B cell (primary cell): ENCODE data around the gene DCAF7. TPM values are rescaled to one million over a fixed set of nuclear protein-coding genes. Genes with fewer than 3 reads are reported as not detected.

Experiments used
- ATAC-seq: fragments of 200-7000 bp; cut with Tn5 transposase; one replicate; pipeline ENCODE4 v1.10.0; 2021; ENCODE audit warnings: low read depth, mild to moderate bottlenecking, moderate number of reproducible peaks, moderate library complexity
- CTCF ChIA-PET: fragments of 350-600 bp; sonication (Branson Sonifier 250); formaldehyde crosslinking; loops from one replicate; lab custom pipeline; 2021; ENCODE audit warnings: antibody characterized with exemption, inconsistent platforms; lab: Charles Lee
- POLR2A ChIA-PET: fragments of 350-600 bp; sonication (Branson Sonifier 250); formaldehyde crosslinking; loops from one replicate; lab custom pipeline; 2021; ENCODE audit warnings: antibody characterized with exemption; lab: Charles Lee
- DNase-seq: peaks from one replicate; pipeline ENCODE4 v3.0.0; 2013
- H2AFZ ChIP-seq: 2 replicates; pipeline ENCODE4 v1.6.1; 2012; ENCODE audit warnings: mild to moderate bottlenecking, low read depth, low read length; ENCODE audit not compliant: insufficient read depth, poor library complexity, severe bottlenecking
- H3K27ac ChIP-seq, 2 donors: 1 replicate in 1 of 2; 2 replicates in 1 of 2; pipeline ENCODE4 v1.5.1; 2012 to 2013; ENCODE audit warnings: low read length in 2 of 2, mild to moderate bottlenecking in 2 of 2, moderate library complexity in 1 of 2
- H3K27me3 ChIP-seq, 4 experiments: fragments of 200-600 bp in 1 of 4; sonication (generic) in 1 of 4; replicated peaks in 1 of 4; 1 replicate in 2 of 4; 2 replicates in 2 of 4; pipeline versions ENCODE4 v1.6.1 to v1.7.0; 2013 to 2016; ENCODE audit warnings: low read length in 3 of 4, mild to moderate bottlenecking in 2 of 4, mixed read lengths in 1 of 4, moderate library complexity in 1 of 4; ENCODE audit not compliant: insufficient read depth in 4 of 4, control insufficient read depth in 3 of 4; ENCODE audit errors: control extremely low read depth in 1 of 4
- H3K36me3 ChIP-seq, 2 experiments: replicated peaks in 1 of 2; 1 replicate in 1 of 2; 2 replicates in 1 of 2; pipeline versions ENCODE4 v1.6.1 to v1.7.1; 2013; ENCODE audit warnings: low read length in 1 of 2; ENCODE audit not compliant: insufficient read depth in 2 of 2, control insufficient read depth in 1 of 2; ENCODE audit errors: control extremely low read depth in 1 of 2, extremely low read depth in 1 of 2
- H3K4me1 ChIP-seq, 2 donors: fragments of 200-600 bp in 1 of 2; sonication (generic) in 1 of 2; 1 replicate in 1 of 2; 2 replicates in 1 of 2; pipeline versions ENCODE4 v1.5.1 to v1.6.1; 2013 to 2017; ENCODE audit warnings: low read length in 2 of 2; ENCODE audit not compliant: control insufficient read depth in 2 of 2, insufficient read depth in 2 of 2
- H3K4me2 ChIP-seq: replicated peaks from 2 replicates; pipeline ENCODE3; 2012; ENCODE audit warnings: mild to moderate bottlenecking, low read depth, low read length; ENCODE audit not compliant: poor library complexity, severe bottlenecking
- H3K4me3 ChIP-seq, 5 experiments: fragments of 200-600 bp in 1 of 5; sonication (generic) in 1 of 5; 1 replicate in 3 of 5; 2 replicates in 2 of 5; pipeline versions ENCODE4 v1.5.1 to v1.7.0; 2011 to 2016; ENCODE audit warnings: low read length in 4 of 5, mild to moderate bottlenecking in 4 of 5, low read depth in 2 of 5, control low read depth in 1 of 5, moderate library complexity in 1 of 5; ENCODE audit not compliant: insufficient read depth in 1 of 5; ENCODE audit errors: control extremely low read depth in 1 of 5, extremely low read depth in 1 of 5
- H3K79me2 ChIP-seq: fragments of 200-600 bp; sonication (generic); one replicate; pipeline ENCODE4 v1.6.0; 2016; ENCODE audit warnings: low read length; ENCODE audit not compliant: control insufficient read depth, insufficient read depth
- H3K9ac ChIP-seq: fragments of 200-600 bp; sonication (generic); 2 replicates; pipeline ENCODE4 v1.6.1; 2017; ENCODE audit warnings: mild to moderate bottlenecking, low read length, moderate library complexity
- H3K9me3 ChIP-seq, 3 donors: one replicate each; pipeline versions ENCODE4 v1.6.1 to v1.7.1; 2013; ENCODE audit warnings: low read length in 2 of 3; ENCODE audit not compliant: control insufficient read depth in 2 of 3, insufficient read depth in 1 of 3; ENCODE audit errors: control extremely low read depth in 1 of 3
- H4K20me1 ChIP-seq: 2 replicates; pipeline ENCODE4 v1.6.0; 2012; ENCODE audit warnings: mild to moderate bottlenecking, low read length; ENCODE audit not compliant: insufficient read depth, control insufficient read depth, poor library complexity, severe bottlenecking
- H3K27ac Mint-ChIP-seq: one replicate; pipeline ENCODE4 v1.8.0; 2021; ENCODE audit warnings: mixed read lengths
- H3K27me3 Mint-ChIP-seq: one replicate; pipeline ENCODE4 v1.8.0; 2021; ENCODE audit warnings: mixed read lengths
- H3K4me1 Mint-ChIP-seq: one replicate; pipeline ENCODE4 v1.8.0; 2021; ENCODE audit warnings: mixed read lengths
- H3K4me3 Mint-ChIP-seq: one replicate; pipeline ENCODE4 v1.8.0; 2021; ENCODE audit warnings: mixed read lengths
- H3K9me3 Mint-ChIP-seq: one replicate; pipeline ENCODE4 v1.8.0; 2022; ENCODE audit warnings: mixed read lengths; ENCODE audit not compliant: insufficient read depth
- EZH2 ChIP-seq: IDR thresholded peaks from 2 replicates; pipeline ENCODE4 v1.6.1; 2012; ENCODE audit warnings: borderline replicate concordance, low read depth, mild to moderate bottlenecking, moderate library complexity, low read length; ENCODE audit not compliant: insufficient read depth, poor library complexity, severe bottlenecking
- WGBS: methylation state at CpG from one replicate; pipeline ENCODE4 v1.1.5; 2013; ENCODE audit warnings: missing lambda C conversion rate; ENCODE audit not compliant: insufficient coverage; 5-methylcytosine and 5-hydroxymethylcytosine counted together
- intact Hi-C: fragments of 100-400 bp; cut with micrococcal nuclease; formaldehyde crosslinking; loops from one replicate; pipeline ENCODE4 v1.10.0; 2022
- polyA plus RNA-seq: library from polyadenylated mRNA; depleted of rRNA; stranded (reverse); fragments of >200 nt; gene quantifications from 2 replicates; pipeline ENCODE4 v1.2.3, GENCODE V29; 2012
- total RNA-seq, 2 donors: library from RNA; stranded (reverse); fragments of 120-200 nt in 1 of 2; gene quantifications; 1 replicate in 1 of 2; 2 replicates in 1 of 2; pipeline versions ENCODE4 v1.2.3 to v1.2.4, GENCODE V29; 2013 to 2022
- TF ChIP-seq, protein P1 (sequence below): fragments of 200-600 bp; IDR thresholded peaks from one replicate; pipeline ENCODE4 v1.8.0; 2022; ENCODE audit warnings: antibody characterized with exemption, mild to moderate bottlenecking

DCAF7 gene
- total and polyA plus RNA-seq, 2 donors (not counting 1 experiment from before 2014, with no cell fraction given), result 55.1 to 84.7 TPM

DNA sequence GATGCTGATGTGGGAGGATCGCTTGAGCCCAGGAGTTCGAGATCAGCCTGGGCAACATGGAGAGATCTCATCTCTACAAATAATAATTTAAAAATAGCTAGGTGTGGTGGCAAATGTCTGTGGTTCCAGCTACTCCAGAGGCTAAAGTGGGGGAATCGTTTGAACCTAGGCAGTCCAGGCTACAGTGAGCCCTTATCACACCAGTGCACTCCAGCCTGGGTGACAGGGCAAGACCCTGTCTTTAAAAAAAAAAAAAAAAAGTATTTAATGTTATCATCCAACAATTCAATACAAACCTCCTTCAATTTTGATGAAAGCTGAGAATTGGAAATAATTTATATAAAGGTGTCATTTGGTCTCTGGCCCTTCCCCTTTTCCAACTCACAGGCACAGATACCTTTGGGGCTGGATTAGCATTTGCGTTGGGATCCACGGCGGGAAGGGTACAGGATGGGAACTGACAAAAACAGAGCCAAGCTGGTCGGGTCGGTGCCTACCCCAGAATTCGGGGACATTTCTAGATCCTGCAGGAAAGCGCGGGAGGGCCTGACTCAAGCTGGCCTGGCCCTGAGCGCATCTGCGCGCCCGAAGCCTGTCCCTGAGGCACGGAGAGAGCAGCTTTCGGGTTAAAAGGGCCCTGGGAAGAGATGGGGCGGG, 860 bp upstream of the DCAF7 start:
- ATAC-seq, result peak; percentile 1
- ChIA-PET CTCF (interaction anchor here (0.7 to 1.2 kb wide), 2 partner anchors 63 to 67 kb away, joined by 3 read pairs; no protein-coding TSS in a partner anchor), POLR2A (interaction anchor here (1.6 to 1.7 kb wide), 2 partner anchors 73 to 103 kb away, joined by 4 to 9 read pairs; partner anchors contain the start of genes CYB561 and MAP3K3)
- Mint-ChIP-seq H3K27ac (peak overlapping the region; percentile 94), H3K4me3 (peak overlapping the region; percentile 87), H3K9me3 (no peaks in the 10 kb centered on the region), H3K27me3 (no peaks in the 10 kb centered on the region), H3K4me1 (peaks cover 36% of the 10 kb centered on the region)
- DNase-seq, result no peak
- Histone ChIP-seq H3K4me1 (peaks cover 34 to 42% of the 10 kb centered on the region in 2 donors), H3K27ac (peak overlapping the region; percentile 81 to 95), H3K9ac (peak overlapping the region; percentile 85), H3K4me2 (peak overlapping the region; percentile 88), H2AFZ (peak overlapping the region; percentile 98), H4K20me1 (peaks cover 36% of the 10 kb centered on the region), H3K4me3 (peak overlapping the region; percentile 2 to 90 (median 69)), H3K79me2 (peaks cover 66% of the 10 kb centered on the region), H3K27me3 (no peaks in the 10 kb centered on the region), H3K9me3 (no peaks in the 10 kb centered on the region), H3K36me3 (peaks cover 0 to 9% of the 10 kb centered on the region in 2 experiments)
- TF ChIP-seq EZH2, result no peak
- TF ChIP-seq, protein P1, sequence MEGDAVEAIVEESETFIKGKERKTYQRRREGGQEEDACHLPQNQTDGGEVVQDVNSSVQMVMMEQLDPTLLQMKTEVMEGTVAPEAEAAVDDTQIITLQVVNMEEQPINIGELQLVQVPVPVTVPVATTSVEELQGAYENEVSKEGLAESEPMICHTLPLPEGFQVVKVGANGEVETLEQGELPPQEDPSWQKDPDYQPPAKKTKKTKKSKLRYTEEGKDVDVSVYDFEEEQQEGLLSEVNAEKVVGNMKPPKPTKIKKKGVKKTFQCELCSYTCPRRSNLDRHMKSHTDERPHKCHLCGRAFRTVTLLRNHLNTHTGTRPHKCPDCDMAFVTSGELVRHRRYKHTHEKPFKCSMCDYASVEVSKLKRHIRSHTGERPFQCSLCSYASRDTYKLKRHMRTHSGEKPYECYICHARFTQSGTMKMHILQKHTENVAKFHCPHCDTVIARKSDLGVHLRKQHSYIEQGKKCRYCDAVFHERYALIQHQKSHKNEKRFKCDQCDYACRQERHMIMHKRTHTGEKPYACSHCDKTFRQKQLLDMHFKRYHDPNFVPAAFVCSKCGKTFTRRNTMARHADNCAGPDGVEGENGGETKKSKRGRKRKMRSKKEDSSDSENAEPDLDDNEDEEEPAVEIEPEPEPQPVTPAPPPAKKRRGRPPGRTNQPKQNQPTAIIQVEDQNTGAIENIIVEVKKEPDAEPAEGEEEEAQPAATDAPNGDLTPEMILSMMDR, result no peak
- 2% methylated on average over 15 of the region's 18 CpGs for WGBS
- intact Hi-C loops, result no loop called here
